Stimulated activated CD4-positive, alpha-beta T cell treated with anti-CD3 and anti-CD28 coated beads, TNF-alpha, amount 100 ng/mL, for 24 hours (primary cell): ENCODE results near the gene APBA1.

ENCODE experiments used
- DNase-seq, 3 experiments: peaks; one replicate each; pipeline ENCODE4 v3.0.0-alpha.2; 2020; ENCODE audit warnings: low read depth in 3 of 3

The APBA1 gene

GRCh38 chr9:69526699-69527098 lies 145.5 kb downstream of the APBA1 start:
- no peak for DNase-seq

GRCh38 chr9:69519470-69520240 lies 152.5 kb downstream of the APBA1 start:
- DNase-seq = no peak

- DNase-seq = no peak
These were observed 155.5 kb downstream of the APBA1 start for GRCh38 chr9:69516353-69517322.

GRCh38 chr9:69515810-69516209 lies 156.4 kb downstream of the APBA1 start:
- no peak for DNase-seq

- no peak for DNase-seq
These were observed 158.9 kb downstream of the APBA1 start for GRCh38 chr9:69513141-69513820.

- DNase-seq = no peak
These were observed 168.1 kb downstream of the APBA1 start for GRCh38 chr9:69504058-69504457.

- DNase-seq = no peak
These were observed 169.4 kb downstream of the APBA1 start for GRCh38 chr9:69502671-69503301.

- no peak for DNase-seq
These were observed 171.3 kb downstream of the APBA1 start for GRCh38 chr9:69500896-69501295.

GRCh38 chr9:69499959-69500358 lies 172.2 kb downstream of the APBA1 start:
- no peak for DNase-seq

GRCh38 chr9:69499407-69499806 lies 172.8 kb downstream of the APBA1 start:
- no peak for DNase-seq

- DNase-seq = no peak
These were observed 173.7 kb downstream of the APBA1 start for GRCh38 chr9:69498470-69498869.

- DNase-seq = no peak
These were observed 174.4 kb downstream of the APBA1 start for GRCh38 chr9:69497816-69498215.

GRCh38 chr9:69496846-69497450 lies 175.2 kb downstream of the APBA1 start:
- DNase-seq = peak in 1 of 3 experiments; percentile 2

- DNase-seq = no peak
These were observed 176.9 kb downstream of the APBA1 start for GRCh38 chr9:69495296-69495695.

GRCh38 chr9:69494763-69495162 lies 177.4 kb downstream of the APBA1 start:
- no peak for DNase-seq

GRCh38 chr9:69494208-69494607 lies 178.0 kb downstream of the APBA1 start:
- DNase-seq = no peak

GRCh38 chr9:69486498-69486897 lies 185.7 kb downstream of the APBA1 start:
- no peak for DNase-seq

- DNase-seq = no peak
These were observed 186.7 kb downstream of the APBA1 start for GRCh38 chr9:69485466-69485865.

GRCh38 chr9:69483886-69484422 lies 188.2 kb downstream of the APBA1 start:
- no peak for DNase-seq

GRCh38 chr9:69476797-69477196 lies 195.4 kb downstream of the APBA1 start:
- no peak for DNase-seq

- no peak for DNase-seq
These were observed 196.2 kb downstream of the APBA1 start for GRCh38 chr9:69476016-69476415.
